Tibial artery (tissue), 4 donors: ENCODE measurements around the gene ALX4.

Experiments used
- DNase-seq, 2 donors: peaks; one replicate each; pipeline ENCODE4 v3.0.0-alpha.2; 2019
- H3K27ac ChIP-seq, 2 donors: fragments of 200-600 bp; sonication (generic) in 1 of 2; 1 replicate in 1 of 2; 2 replicates in 1 of 2; pipeline ENCODE4 v1.5.1; 2018 to 2019; ENCODE audit warnings: mild to moderate bottlenecking in 1 of 2
- H3K27me3 ChIP-seq, 2 donors: fragments of 200-600 bp; sonication (generic) in 1 of 2; one replicate each; pipeline versions ENCODE4 v1.5.1 to v1.6.0; 2016 to 2019
- H3K36me3 ChIP-seq, 3 donors: fragments of 200-600 bp; sonication (generic) in 2 of 3; one replicate each; pipeline ENCODE4 v1.5.1; 2016 to 2019; ENCODE audit warnings: mild to moderate bottlenecking in 2 of 3
- H3K4me1 ChIP-seq, 4 donors: fragments of 200-600 bp; sonication (generic) in 2 of 4; 1 replicate in 3 of 4; 2 replicates in 1 of 4; pipeline ENCODE4 v1.5.1; 2016 to 2019
- H3K4me3 ChIP-seq, 2 donors: fragments of 200-600 bp; sonication (generic) in 1 of 2; 1 replicate in 1 of 2; 2 replicates in 1 of 2; pipeline ENCODE4 v1.5.1; 2018 to 2019; ENCODE audit warnings: mild to moderate bottlenecking in 2 of 2
- H3K9me3 ChIP-seq, 3 donors: fragments of 200-600 bp; sonication (generic) in 1 of 3; one replicate each; pipeline ENCODE4 v1.5.1; 2016 to 2019
- CTCF ChIP-seq, 2 experiments: fragments of 200-600 bp in 1 of 2; fragments of 450-650 bp in 1 of 2; IDR thresholded peaks; one replicate each; pipeline ENCODE4 v1.5.1; 2017 to 2019; ENCODE audit warnings: antibody characterized with exemption in 2 of 2, mild to moderate bottlenecking in 1 of 2, moderate library complexity in 1 of 2
- intact Hi-C: fragments of 100-400 bp; cut with DNase I; formaldehyde crosslinking; loops from one replicate; pipeline ENCODE4 v1.15.0; 2023; ENCODE audit warnings: low total_unique reads

Gene ALX4

GRCh38 chr11:44264438-44264749 lies 45.5 kb downstream of the ALX4 start:
- H3K4me3 ChIP-seq: no peak overlapping the region
- no peaks in the 10 kb centered on the region for H3K4me1 ChIP-seq
- no peak for TF ChIP-seq CTCF (IDR thresholded peaks at IDR 0.05)
- no peak for DNase-seq
- H3K27ac ChIP-seq: no peak overlapping the region
- intact Hi-C loops: no loop called here
- H3K9me3 ChIP-seq: no peaks in the 10 kb centered on the region
- no peaks in the 10 kb centered on the region for H3K27me3 ChIP-seq
- no peaks in the 10 kb centered on the region for H3K36me3 ChIP-seq

- no peaks in the 10 kb centered on the region for H3K27me3 ChIP-seq
- no peak overlapping the region for H3K4me3 ChIP-seq
- TF ChIP-seq CTCF (IDR thresholded peaks at IDR 0.05): no peak
- DNase-seq: peak in 1 of 2 donors; percentile 54
- no peaks in the 10 kb centered on the region for H3K9me3 ChIP-seq
- no peak overlapping the region for H3K27ac ChIP-seq
- intact Hi-C loops: no loop called here
- H3K36me3 ChIP-seq: no peaks in the 10 kb centered on the region
- H3K4me1 ChIP-seq: no peaks in the 10 kb centered on the region
These were observed 46.1 kb downstream of the ALX4 start for GRCh38 chr11:44263738-44264437.

DNA sequence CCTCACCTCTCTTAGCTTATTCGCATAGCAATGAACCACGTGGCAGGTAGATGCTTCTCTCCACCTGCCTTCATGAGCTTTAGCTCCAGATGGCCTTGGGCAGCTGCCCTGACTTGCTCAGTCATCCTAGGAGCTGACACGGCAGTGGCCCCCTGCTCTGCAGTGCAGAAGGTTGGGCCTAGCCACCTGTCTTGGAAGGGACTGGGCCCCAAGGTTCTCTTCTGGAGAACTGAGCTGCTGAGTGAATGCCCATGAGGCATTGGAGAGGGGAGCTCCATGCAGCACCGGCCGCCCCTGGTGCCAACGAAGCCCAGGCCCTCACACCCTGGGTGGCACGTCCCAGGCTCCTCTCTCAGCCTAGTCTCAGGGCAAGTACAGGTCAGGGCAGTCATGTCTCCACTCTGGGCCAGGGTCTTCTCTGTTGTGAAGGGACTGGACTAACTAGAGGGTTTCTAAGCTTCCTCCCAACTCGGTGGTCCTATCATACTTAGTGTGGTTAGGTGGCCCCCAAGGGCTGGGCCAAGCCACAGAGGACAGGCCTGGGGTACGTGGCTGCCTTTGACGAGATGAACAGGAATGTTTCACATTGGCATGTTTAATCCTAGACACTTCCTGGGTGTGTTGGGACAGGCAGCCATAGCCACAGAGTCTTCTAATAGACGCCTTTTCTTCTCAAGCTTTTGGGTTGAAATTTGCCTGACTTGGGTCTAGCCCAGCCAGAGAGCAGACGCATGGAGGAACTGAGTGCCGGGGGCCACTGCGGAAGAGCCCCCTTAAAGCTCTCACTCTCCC lies 47.9 kb downstream of the ALX4 start:
- no peak for TF ChIP-seq CTCF (IDR thresholded peaks at IDR 0.05)
- no peak overlapping the region for H3K4me3 ChIP-seq
- DNase-seq: peak in 1 of 2 donors; percentile 10
- H3K27ac ChIP-seq: no peak overlapping the region
- no peaks in the 10 kb centered on the region for H3K36me3 ChIP-seq
- H3K27me3 ChIP-seq: no peaks in the 10 kb centered on the region
- H3K4me1 ChIP-seq: no peaks in the 10 kb centered on the region
- no peaks in the 10 kb centered on the region for H3K9me3 ChIP-seq
- intact Hi-C loops: no loop called here

DNA sequence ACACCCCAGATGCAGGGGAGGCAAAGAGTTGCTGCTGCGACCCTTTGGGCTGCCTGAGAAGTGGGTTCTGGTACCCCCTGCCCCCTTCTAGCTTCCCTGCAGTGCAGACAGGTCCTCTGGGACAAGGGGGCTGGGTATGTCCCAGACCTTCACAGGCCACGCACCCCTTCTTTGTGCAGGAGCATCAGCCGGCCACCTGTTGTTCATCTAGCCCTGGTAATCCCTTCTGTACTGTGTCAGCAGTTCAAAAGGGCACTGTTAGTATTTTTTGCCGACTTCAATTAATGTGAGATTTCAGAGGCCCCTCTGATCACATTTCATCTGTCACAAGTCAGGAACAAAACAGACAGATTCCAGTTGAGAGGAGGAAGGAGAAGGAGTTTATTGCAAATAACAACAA lies 49.9 kb downstream of the ALX4 start:
- no peaks in the 10 kb centered on the region for H3K4me1 ChIP-seq
- H3K27ac ChIP-seq: no peak overlapping the region
- no peak for TF ChIP-seq CTCF (IDR thresholded peaks at IDR 0.05)
- H3K27me3 ChIP-seq: no peaks in the 10 kb centered on the region
- H3K9me3 ChIP-seq: no peaks in the 10 kb centered on the region
- H3K36me3 ChIP-seq: no peaks in the 10 kb centered on the region
- intact Hi-C loops: no loop called here
- no peak for DNase-seq
- H3K4me3 ChIP-seq: no peak overlapping the region

DNA sequence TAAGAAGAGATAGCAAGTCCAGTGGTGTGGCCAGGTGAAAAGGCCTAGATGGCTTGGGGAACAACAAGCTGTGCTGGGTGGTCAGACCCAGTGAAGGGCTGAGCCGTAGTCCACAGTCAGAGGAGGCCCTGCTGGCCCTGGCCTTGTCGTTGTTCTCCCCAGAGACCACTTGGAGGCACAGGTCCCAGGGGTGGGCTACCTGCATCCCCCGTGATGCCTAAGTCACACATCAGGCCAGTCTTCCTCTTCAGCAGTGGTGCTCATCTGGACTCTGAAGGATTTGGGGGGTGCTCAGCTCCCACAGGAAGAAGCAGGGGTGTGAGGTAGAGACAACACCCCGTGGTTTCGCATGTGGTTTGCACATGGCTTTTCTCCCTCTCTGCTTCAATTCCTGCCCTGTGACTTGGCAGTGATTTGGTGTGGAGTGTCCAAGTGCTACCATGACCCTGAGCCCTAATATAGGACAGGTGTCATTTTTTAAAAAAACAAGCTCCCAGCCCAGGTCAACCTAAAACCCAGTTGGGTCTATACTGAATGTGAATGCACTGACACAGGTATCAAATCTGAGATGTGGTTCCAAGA lies 51.0 kb downstream of the ALX4 start:
- Histone ChIP-seq H3K36me3 (no peaks in the 10 kb centered on the region), H3K4me3 (no peak overlapping the region), H3K9me3 (no peaks in the 10 kb centered on the region), H3K4me1 (no peaks in the 10 kb centered on the region), H3K27ac (no peak overlapping the region), H3K27me3 (no peaks in the 10 kb centered on the region)
- DNase-seq: no peak
- intact Hi-C loops: no loop called here
- TF ChIP-seq CTCF (IDR thresholded peaks at IDR 0.05): no peak
